ENCODE results near the gene LARP1B. TPM values are rescaled to one million over a fixed set of nuclear protein-coding genes. Genes with fewer than 3 reads are reported as not detected.
"Not testable (repeated sequence)": the region's sequence is repeated elsewhere in the genome, so short reads cannot be mapped to it uniquely, and the experiment has no call there.

LARP1B gene
- total RNA-seq, 4 donors from 2014 or later: 35.1 to 49.2 (median 40.1) TPM

DNA sequence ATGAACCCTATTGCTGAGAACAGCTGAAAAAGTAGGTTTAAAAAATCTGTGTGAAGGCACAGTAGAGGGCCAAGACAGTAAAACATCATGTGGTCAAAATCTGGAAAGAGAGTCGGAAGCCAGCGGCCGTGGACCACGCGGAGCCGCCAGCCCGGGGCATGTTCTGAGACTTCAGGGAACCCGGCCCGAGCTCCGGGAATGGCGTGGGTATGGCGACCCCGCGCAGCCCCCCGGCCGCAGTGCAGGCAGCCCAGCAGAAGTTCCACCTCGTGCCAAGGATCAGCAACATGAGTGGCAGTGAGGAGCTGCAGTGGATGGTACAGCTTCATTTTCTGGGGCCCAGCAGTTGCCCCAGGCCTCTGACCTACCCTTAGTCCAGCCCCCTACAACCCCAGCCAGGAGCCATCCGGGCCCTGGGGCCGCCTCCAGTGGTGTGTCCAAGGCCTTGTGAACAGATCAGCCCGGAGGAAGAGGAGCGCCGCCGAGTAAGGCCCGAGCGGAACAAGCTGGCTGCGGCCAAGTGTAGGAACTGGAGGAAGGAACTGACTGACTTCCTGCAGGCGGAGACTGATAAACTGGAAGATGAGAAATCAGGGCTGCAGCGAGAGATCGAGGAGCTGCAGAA is 94.2 kb downstream of the LARP1B start:
- intact Hi-C loops (cut with DNase I; ENCODE audit: low total_unique reads): no loop called here
- no peak overlapping the region for H3K27ac ChIP-seq
- H3K36me3 ChIP-seq: no peaks in the 10 kb centered on the region
- no peak for DNase-seq
- no peak overlapping the region for H3K4me3 ChIP-seq
- no peaks in the 10 kb centered on the region for H3K4me1 ChIP-seq
- 97 to 100% methylated on average over 3 to 29 of the region's 29 CpGs for WGBS, 2 donors (ENCODE audit: low coverage in 1 of 2)
- no peaks in the 10 kb centered on the region for H3K9me3 ChIP-seq
- in situ Hi-C loops (cut with MboI; ENCODE audit: low pct_ligation_motif_present in 1 of 4, low pct_unique_long_range_greater_than_20kb in 1 of 4, low sequenced_read_pairs in 3 of 4): no loop called here
- H3K27me3 ChIP-seq: no peaks in the 10 kb centered on the region
- TF ChIP-seq, protein P1, sequence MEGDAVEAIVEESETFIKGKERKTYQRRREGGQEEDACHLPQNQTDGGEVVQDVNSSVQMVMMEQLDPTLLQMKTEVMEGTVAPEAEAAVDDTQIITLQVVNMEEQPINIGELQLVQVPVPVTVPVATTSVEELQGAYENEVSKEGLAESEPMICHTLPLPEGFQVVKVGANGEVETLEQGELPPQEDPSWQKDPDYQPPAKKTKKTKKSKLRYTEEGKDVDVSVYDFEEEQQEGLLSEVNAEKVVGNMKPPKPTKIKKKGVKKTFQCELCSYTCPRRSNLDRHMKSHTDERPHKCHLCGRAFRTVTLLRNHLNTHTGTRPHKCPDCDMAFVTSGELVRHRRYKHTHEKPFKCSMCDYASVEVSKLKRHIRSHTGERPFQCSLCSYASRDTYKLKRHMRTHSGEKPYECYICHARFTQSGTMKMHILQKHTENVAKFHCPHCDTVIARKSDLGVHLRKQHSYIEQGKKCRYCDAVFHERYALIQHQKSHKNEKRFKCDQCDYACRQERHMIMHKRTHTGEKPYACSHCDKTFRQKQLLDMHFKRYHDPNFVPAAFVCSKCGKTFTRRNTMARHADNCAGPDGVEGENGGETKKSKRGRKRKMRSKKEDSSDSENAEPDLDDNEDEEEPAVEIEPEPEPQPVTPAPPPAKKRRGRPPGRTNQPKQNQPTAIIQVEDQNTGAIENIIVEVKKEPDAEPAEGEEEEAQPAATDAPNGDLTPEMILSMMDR (IDR thresholded peaks at IDR 0.05): no peak
- no peak for TF ChIP-seq POLR2AphosphoS5 (IDR thresholded peaks at IDR 0.05)
- no peak for TF ChIP-seq EP300 (IDR thresholded peaks at IDR 0.05; ENCODE audit: low read depth)
- no peak for TF ChIP-seq POLR2A (IDR thresholded peaks at IDR 0.05)

DNA sequence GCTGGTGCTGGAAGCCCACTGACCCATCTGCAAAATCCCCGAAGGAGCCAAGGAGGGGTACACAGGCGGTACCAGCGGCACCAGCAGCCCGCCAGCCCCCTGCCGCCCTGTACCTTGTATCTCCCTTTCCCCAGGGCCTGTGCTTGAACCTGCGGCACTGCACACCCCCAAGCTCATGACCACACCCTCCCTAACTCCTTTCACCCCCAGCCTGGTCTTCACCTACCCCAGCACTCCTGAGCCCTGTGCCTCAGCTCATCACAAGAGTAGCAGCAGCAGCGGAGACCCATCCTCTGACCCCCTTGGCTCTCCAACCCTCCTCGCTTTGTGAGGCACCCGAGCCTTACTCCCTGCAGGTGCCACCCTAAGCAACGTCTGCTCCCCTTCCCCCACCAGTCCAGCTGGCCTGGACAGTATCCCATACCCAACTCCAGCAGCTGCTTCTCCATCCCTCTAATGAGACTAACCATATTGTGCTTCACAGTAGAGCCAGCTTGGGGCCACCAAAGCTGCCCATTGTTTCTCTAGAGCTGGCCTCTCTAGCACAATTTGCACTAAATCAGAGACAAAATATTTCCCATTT is 94.9 kb downstream of the LARP1B start:
- 96% methylated on average over 10 of the region's 10 CpGs; no CpG with 5 or more reads in 1 of the 2 donors for WGBS, 2 donors (ENCODE audit: low coverage in 1 of 2)
- no peaks in the 10 kb centered on the region for H3K4me1 ChIP-seq
- no peak overlapping the region for H3K27ac ChIP-seq
- intact Hi-C loops (cut with DNase I; ENCODE audit: low total_unique reads): no loop called here
- in situ Hi-C loops (cut with MboI; ENCODE audit: low pct_ligation_motif_present in 1 of 4, low pct_unique_long_range_greater_than_20kb in 1 of 4, low sequenced_read_pairs in 3 of 4): no loop called here
- TF ChIP-seq POLR2AphosphoS5 (IDR thresholded peaks at IDR 0.05) (no peak), POLR2A (IDR thresholded peaks at IDR 0.05) (no peak), EP300 (IDR thresholded peaks at IDR 0.05; ENCODE audit: low read depth) (no peak)
- TF ChIP-seq, protein P1 (IDR thresholded peaks at IDR 0.05): no peak
- no peaks in the 10 kb centered on the region for H3K36me3 ChIP-seq
- no peak for DNase-seq
- H3K9me3 ChIP-seq: no peaks in the 10 kb centered on the region
- no peak overlapping the region for H3K4me3 ChIP-seq
- no peaks in the 10 kb centered on the region for H3K27me3 ChIP-seq

DNA sequence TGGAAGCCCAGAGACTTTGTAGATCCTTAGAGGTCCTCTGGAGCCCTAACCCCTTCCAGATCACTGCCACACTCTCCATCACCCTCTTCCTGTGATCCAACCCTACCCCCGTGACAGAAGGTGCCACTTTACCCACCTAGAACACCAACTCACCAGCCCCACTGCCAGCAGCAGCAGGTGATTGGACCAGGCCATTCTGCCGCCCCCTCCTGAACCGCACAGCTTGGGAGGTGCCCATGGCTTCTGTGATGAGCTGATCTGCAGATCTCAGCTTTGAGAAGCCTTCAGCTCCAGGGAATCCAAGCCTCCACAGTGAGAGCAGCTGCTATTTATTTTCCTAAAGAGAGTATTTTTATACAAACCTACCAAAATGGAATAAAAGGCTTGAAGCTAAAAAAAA is 95.4 kb downstream of the LARP1B start:
- H3K27ac ChIP-seq; H3K4me3 ChIP-seq; DNase-seq; H3K4me1 ChIP-seq; H3K36me3 ChIP-seq; H3K9me3 ChIP-seq; intact Hi-C loops (cut with DNase I; ENCODE audit: low total_unique reads); H3K27me3 ChIP-seq; in situ Hi-C loops (cut with MboI; ENCODE audit: low pct_ligation_motif_present in 1 of 4, low pct_unique_long_range_greater_than_20kb in 1 of 4, low sequenced_read_pairs in 3 of 4): not testable (repeated sequence)
- 96 to 100% methylated on average over 1 to 3 of the region's 3 CpGs for WGBS, 2 donors (ENCODE audit: low coverage in 1 of 2)

- intact Hi-C loops (cut with DNase I; ENCODE audit: low total_unique reads) (no loop called here), in situ Hi-C loops (cut with MboI; ENCODE audit: low pct_ligation_motif_present in 1 of 4, low pct_unique_long_range_greater_than_20kb in 1 of 4, low sequenced_read_pairs in 3 of 4) (no loop called here)
- 92 to 97% methylated on average over 2 of the region's 2 CpGs for WGBS, 2 donors (ENCODE audit: low coverage in 1 of 2)
- no peak for TF ChIP-seq POLR2A (IDR thresholded peaks at IDR 0.05)
- no peak for TF ChIP-seq POLR2AphosphoS5 (IDR thresholded peaks at IDR 0.05)
- TF ChIP-seq, protein P1 (IDR thresholded peaks at IDR 0.05): no peak
- TF ChIP-seq EP300 (IDR thresholded peaks at IDR 0.05; ENCODE audit: low read depth): no peak
- Histone ChIP-seq H3K27me3 (no peaks in the 10 kb centered on the region), H3K36me3 (no peaks in the 10 kb centered on the region), H3K4me1 (peaks cover 0 to 3% (median 0%) of the 10 kb centered on the region in 4 donors), H3K27ac (no peak overlapping the region), H3K9me3 (no peaks in the 10 kb centered on the region), H3K4me3 (no peak overlapping the region)
- no peak for DNase-seq
These were observed 97.8 kb downstream of the LARP1B start for GRCh38 chr4:128158894-128159293.

Data from transverse colon (tissue), 4 donors.